ENCODE measurements around the gene GABRG3.

DNA sequence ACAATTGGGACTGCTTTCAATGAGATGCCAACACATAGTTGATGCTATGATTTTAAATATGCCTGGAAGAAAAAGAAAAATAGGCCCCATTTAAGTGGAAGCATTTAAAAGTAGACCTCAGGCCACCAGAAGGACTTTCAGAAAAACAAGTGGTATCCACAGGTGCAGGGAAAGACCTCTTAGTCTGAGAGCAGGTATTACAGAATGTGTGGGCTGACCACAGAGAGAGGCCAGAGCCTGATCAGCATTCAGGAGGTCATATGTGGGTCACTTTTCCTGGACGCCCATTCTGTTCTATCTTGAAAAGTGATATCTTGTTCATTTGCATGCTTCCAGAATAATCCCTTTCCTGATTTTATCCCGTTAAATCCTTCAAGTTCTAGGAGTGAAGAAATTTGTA, 95.5 kb downstream of the GABRG3 start:
- TF ChIP-seq EZH2 (IDR thresholded peaks at IDR 0.05; ENCODE audit: low read depth, unreplicated experiment) (no peak), POLR2AphosphoS5 (IDR thresholded peaks at IDR 0.05; ENCODE audit: low read depth) (no peak), EZH2phosphoT487 (IDR thresholded peaks at IDR 0.05; ENCODE audit: unreplicated experiment) (no peak), CREB1 (CRISPR knock-in tag; IDR thresholded peaks at IDR 0.05; ENCODE audit: low read depth) (no peak), STAT1 (IDR thresholded peaks at IDR 0.05; ENCODE audit: unreplicated experiment) (no peak), ZNF114 (CRISPR knock-in tag; IDR thresholded peaks at IDR 0.05) (no peak)
- TF ChIP-seq, protein P1, sequence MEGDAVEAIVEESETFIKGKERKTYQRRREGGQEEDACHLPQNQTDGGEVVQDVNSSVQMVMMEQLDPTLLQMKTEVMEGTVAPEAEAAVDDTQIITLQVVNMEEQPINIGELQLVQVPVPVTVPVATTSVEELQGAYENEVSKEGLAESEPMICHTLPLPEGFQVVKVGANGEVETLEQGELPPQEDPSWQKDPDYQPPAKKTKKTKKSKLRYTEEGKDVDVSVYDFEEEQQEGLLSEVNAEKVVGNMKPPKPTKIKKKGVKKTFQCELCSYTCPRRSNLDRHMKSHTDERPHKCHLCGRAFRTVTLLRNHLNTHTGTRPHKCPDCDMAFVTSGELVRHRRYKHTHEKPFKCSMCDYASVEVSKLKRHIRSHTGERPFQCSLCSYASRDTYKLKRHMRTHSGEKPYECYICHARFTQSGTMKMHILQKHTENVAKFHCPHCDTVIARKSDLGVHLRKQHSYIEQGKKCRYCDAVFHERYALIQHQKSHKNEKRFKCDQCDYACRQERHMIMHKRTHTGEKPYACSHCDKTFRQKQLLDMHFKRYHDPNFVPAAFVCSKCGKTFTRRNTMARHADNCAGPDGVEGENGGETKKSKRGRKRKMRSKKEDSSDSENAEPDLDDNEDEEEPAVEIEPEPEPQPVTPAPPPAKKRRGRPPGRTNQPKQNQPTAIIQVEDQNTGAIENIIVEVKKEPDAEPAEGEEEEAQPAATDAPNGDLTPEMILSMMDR (conservative IDR thresholded peaks at IDR 0.05; ENCODE audit: low read depth in 2 of 2), result no peak
- TF ChIP-seq, protein P2, sequence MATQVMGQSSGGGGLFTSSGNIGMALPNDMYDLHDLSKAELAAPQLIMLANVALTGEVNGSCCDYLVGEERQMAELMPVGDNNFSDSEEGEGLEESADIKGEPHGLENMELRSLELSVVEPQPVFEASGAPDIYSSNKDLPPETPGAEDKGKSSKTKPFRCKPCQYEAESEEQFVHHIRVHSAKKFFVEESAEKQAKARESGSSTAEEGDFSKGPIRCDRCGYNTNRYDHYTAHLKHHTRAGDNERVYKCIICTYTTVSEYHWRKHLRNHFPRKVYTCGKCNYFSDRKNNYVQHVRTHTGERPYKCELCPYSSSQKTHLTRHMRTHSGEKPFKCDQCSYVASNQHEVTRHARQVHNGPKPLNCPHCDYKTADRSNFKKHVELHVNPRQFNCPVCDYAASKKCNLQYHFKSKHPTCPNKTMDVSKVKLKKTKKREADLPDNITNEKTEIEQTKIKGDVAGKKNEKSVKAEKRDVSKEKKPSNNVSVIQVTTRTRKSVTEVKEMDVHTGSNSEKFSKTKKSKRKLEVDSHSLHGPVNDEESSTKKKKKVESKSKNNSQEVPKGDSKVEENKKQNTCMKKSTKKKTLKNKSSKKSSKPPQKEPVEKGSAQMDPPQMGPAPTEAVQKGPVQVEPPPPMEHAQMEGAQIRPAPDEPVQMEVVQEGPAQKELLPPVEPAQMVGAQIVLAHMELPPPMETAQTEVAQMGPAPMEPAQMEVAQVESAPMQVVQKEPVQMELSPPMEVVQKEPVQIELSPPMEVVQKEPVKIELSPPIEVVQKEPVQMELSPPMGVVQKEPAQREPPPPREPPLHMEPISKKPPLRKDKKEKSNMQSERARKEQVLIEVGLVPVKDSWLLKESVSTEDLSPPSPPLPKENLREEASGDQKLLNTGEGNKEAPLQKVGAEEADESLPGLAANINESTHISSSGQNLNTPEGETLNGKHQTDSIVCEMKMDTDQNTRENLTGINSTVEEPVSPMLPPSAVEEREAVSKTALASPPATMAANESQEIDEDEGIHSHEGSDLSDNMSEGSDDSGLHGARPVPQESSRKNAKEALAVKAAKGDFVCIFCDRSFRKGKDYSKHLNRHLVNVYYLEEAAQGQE (IDR thresholded peaks at IDR 0.05; ENCODE audit: unreplicated experiment), result no peak
- TF ChIP-seq, protein P3, sequence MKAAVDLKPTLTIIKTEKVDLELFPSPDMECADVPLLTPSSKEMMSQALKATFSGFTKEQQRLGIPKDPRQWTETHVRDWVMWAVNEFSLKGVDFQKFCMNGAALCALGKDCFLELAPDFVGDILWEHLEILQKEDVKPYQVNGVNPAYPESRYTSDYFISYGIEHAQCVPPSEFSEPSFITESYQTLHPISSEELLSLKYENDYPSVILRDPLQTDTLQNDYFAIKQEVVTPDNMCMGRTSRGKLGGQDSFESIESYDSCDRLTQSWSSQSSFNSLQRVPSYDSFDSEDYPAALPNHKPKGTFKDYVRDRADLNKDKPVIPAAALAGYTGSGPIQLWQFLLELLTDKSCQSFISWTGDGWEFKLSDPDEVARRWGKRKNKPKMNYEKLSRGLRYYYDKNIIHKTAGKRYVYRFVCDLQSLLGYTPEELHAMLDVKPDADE (IDR thresholded peaks at IDR 0.05), result no peak

All from GM23338 (cell line).